ENCODE measurements around the gene ZFYVE9.
A peak's percentile ranks its signal among the peaks of the same experiment; 100 is the strongest.
"Not testable (repeated sequence)": the region's sequence is repeated elsewhere in the genome, so short reads cannot be mapped to it uniquely, and the experiment has no call there.

Gene ZFYVE9

GRCh38 chr1:52141513-52142219, at the start of gene ZFYVE9:
Gene ZFYVE9 (plus strand): TSS chr1:52142089. CDS start chr1:52233207, 91,118 bp downstream.
- peak; percentile 85 for DNase-seq

GRCh38 chr1:52094300-52094699, 47.6 kb upstream of the ZFYVE9 start:
- DNase-seq: not testable (repeated sequence)

GRCh38 chr1:52096216-52096615, 45.7 kb upstream of the ZFYVE9 start:
- no peak for DNase-seq

GRCh38 chr1:52098139-52098871, 43.6 kb upstream of the ZFYVE9 start:
- no peak for DNase-seq

- no peak for DNase-seq
Measured at GRCh38 chr1:52102336-52103013, 39.4 kb upstream of the ZFYVE9 start.

- no peak for DNase-seq
Measured at GRCh38 chr1:52111492-52111891, 30.4 kb upstream of the ZFYVE9 start.

- DNase-seq: no peak
Measured at GRCh38 chr1:52112489-52112888, 29.4 kb upstream of the ZFYVE9 start.

GRCh38 chr1:52119301-52120079, 22.4 kb upstream of the ZFYVE9 start:
- DNase-seq: no peak

- DNase-seq: no peak
Measured at GRCh38 chr1:52122384-52122783, 19.5 kb upstream of the ZFYVE9 start.

GRCh38 chr1:52123622-52124021, 18.3 kb upstream of the ZFYVE9 start:
- no peak for DNase-seq

GRCh38 chr1:52125736-52126359, 16.0 kb upstream of the ZFYVE9 start:
- no peak for DNase-seq

- peak; percentile 61 for DNase-seq
Measured at GRCh38 chr1:52127181-52128180, 14.4 kb upstream of the ZFYVE9 start.

- DNase-seq: peak; percentile 80
Measured at GRCh38 chr1:52139817-52140540, 1.9 kb upstream of the ZFYVE9 start.

- no peak for DNase-seq
Measured at GRCh38 chr1:52140633-52141512, 1.0 kb upstream of the ZFYVE9 start.

- peak; percentile 64 for DNase-seq
Measured at GRCh38 chr1:52142220-52143183, 613 bp downstream of the ZFYVE9 start.

GRCh38 chr1:52145137-52145536, 3.2 kb downstream of the ZFYVE9 start:
- DNase-seq: no peak

- DNase-seq: not testable (repeated sequence)
Measured at GRCh38 chr1:52150445-52150844, 8.6 kb downstream of the ZFYVE9 start.

GRCh38 chr1:52150946-52151345, 9.1 kb downstream of the ZFYVE9 start:
- DNase-seq: no peak

All from fibroblast of skin of right biceps (primary cell).